Mucosa of stomach (tissue), 1 donor: ENCODE results near the gene RNF123.

ENCODE experiments used
- H3K27me3 ChIP-seq: one replicate; pipeline ENCODE4 v1.7.0; 2013; ENCODE audit warnings: mild to moderate bottlenecking, low read length; ENCODE audit not compliant: control insufficient read depth, insufficient read depth
- H3K36me3 ChIP-seq: one replicate; pipeline ENCODE4 v1.7.0; 2013; ENCODE audit warnings: low read length; ENCODE audit not compliant: control insufficient read depth, insufficient read depth
- H3K4me1 ChIP-seq: one replicate; pipeline ENCODE4 v1.7.0; 2013; ENCODE audit warnings: mild to moderate bottlenecking, low read length; ENCODE audit not compliant: control insufficient read depth, insufficient read depth
- H3K4me3 ChIP-seq: one replicate; pipeline ENCODE4 v1.7.0; 2013; ENCODE audit warnings: low read length
- H3K9ac ChIP-seq: one replicate; pipeline ENCODE4 v1.7.0; 2013; ENCODE audit warnings: mild to moderate bottlenecking, low read length, moderate library complexity
- H3K9me3 ChIP-seq: one replicate; pipeline ENCODE4 v1.7.0; 2013; ENCODE audit warnings: mild to moderate bottlenecking, low read length, moderate library complexity; ENCODE audit not compliant: control insufficient read depth
- donor health status: Pancreatic carcinoma.

RNF123 gene

GRCh38 chr3:49712166-49712565, 22.8 kb downstream of the RNF123 start:
- Histone ChIP-seq H3K4me1 (peaks cover under 1% of the 10 kb centered on the region), H3K36me3 (no peaks in the 10 kb centered on the region), H3K4me3 (no peak overlapping the region), H3K9me3 (no peaks in the 10 kb centered on the region), H3K9ac (no peak overlapping the region), H3K27me3 (no peaks in the 10 kb centered on the region)

GRCh38 chr3:49712631-49713317, 23.4 kb downstream of the RNF123 start:
- Histone ChIP-seq H3K36me3 (no peaks in the 10 kb centered on the region), H3K9me3 (no peaks in the 10 kb centered on the region), H3K4me3 (no peak overlapping the region), H3K27me3 (no peaks in the 10 kb centered on the region), H3K4me1 (peaks cover 7% of the 10 kb centered on the region), H3K9ac (no peak overlapping the region)

GRCh38 chr3:49713336-49714105, 24.2 kb downstream of the RNF123 start:
- Histone ChIP-seq H3K27me3 (no peaks in the 10 kb centered on the region), H3K36me3 (no peaks in the 10 kb centered on the region), H3K9me3 (no peaks in the 10 kb centered on the region), H3K9ac (no peak overlapping the region), H3K4me1 (peaks cover 14% of the 10 kb centered on the region), H3K4me3 (no peak overlapping the region)

GRCh38 chr3:49714728-49715550, 25.6 kb downstream of the RNF123 start:
- H3K4me3 ChIP-seq, result no peak overlapping the region
- no peak overlapping the region for H3K9ac ChIP-seq
- H3K9me3 ChIP-seq, result no peaks in the 10 kb centered on the region
- H3K27me3 ChIP-seq, result no peaks in the 10 kb centered on the region
- peaks cover 26% of the 10 kb centered on the region for H3K4me1 ChIP-seq
- H3K36me3 ChIP-seq, result no peaks in the 10 kb centered on the region

- peaks cover 31% of the 10 kb centered on the region for H3K4me1 ChIP-seq
- no peak overlapping the region for H3K4me3 ChIP-seq
- no peaks in the 10 kb centered on the region for H3K9me3 ChIP-seq
- H3K36me3 ChIP-seq, result no peaks in the 10 kb centered on the region
- H3K27me3 ChIP-seq, result no peaks in the 10 kb centered on the region
- no peak overlapping the region for H3K9ac ChIP-seq
Observed at GRCh38 chr3:49715611-49716121, 26.3 kb downstream of the RNF123 start.

GRCh38 chr3:49716169-49716568, 26.8 kb downstream of the RNF123 start:
- Histone ChIP-seq H3K4me1 (peaks cover 31% of the 10 kb centered on the region), H3K27me3 (no peaks in the 10 kb centered on the region), H3K36me3 (peaks cover 4% of the 10 kb centered on the region), H3K9ac (no peak overlapping the region), H3K9me3 (no peaks in the 10 kb centered on the region), H3K4me3 (no peak overlapping the region)

GRCh38 chr3:49716691-49717210, 27.4 kb downstream of the RNF123 start:
- Histone ChIP-seq H3K36me3 (peaks cover 8% of the 10 kb centered on the region), H3K4me1 (peaks cover 31% of the 10 kb centered on the region), H3K4me3 (no peak overlapping the region), H3K27me3 (no peaks in the 10 kb centered on the region), H3K9me3 (no peaks in the 10 kb centered on the region), H3K9ac (no peak overlapping the region)

GRCh38 chr3:49717211-49717958, 28.0 kb downstream of the RNF123 start:
- H3K27me3 ChIP-seq, result no peaks in the 10 kb centered on the region
- H3K9me3 ChIP-seq, result no peaks in the 10 kb centered on the region
- no peak overlapping the region for H3K4me3 ChIP-seq
- H3K4me1 ChIP-seq, result peaks cover 36% of the 10 kb centered on the region
- H3K36me3 ChIP-seq, result peaks cover 9% of the 10 kb centered on the region
- no peak overlapping the region for H3K9ac ChIP-seq

- peaks cover 15% of the 10 kb centered on the region for H3K36me3 ChIP-seq
Observed at GRCh38 chr3:49717959-49718857, 28.9 kb downstream of the RNF123 start.

GRCh38 chr3:49718858-49719213, 29.5 kb downstream of the RNF123 start:
- Histone ChIP-seq H3K9me3 (no peaks in the 10 kb centered on the region), H3K4me1 (peaks cover 44% of the 10 kb centered on the region), H3K9ac (peak overlapping the region; percentile 10), H3K27me3 (no peaks in the 10 kb centered on the region), H3K4me3 (peak overlapping the region; percentile 31), H3K36me3 (peaks cover 15% of the 10 kb centered on the region)

More at GRCh38 chr3:49717959-49718857, 28.9 kb downstream of the RNF123 start:
- H3K9me3 ChIP-seq, result no peaks in the 10 kb centered on the region
- H3K4me3 ChIP-seq, result no peak overlapping the region
- peaks cover 44% of the 10 kb centered on the region for H3K4me1 ChIP-seq
- H3K9ac ChIP-seq, result no peak overlapping the region
- H3K27me3 ChIP-seq, result no peaks in the 10 kb centered on the region
